Neural progenitor cell (in vitro differentiated cells): ENCODE data around the gene ITGA6. TPM values are rescaled to one million over a fixed set of nuclear protein-coding genes. Genes with fewer than 3 reads are reported as not detected.

Source experiments
- DNase-seq: peaks from one replicate; pipeline ENCODE4 v3.0.0-alpha.2; 2016; ENCODE audit warnings: low spot score
- H2AFZ ChIP-seq: fragments of 200-600 bp; sonication (generic); replicated peaks from 2 replicates; pipeline ENCODE4 v1.6.1; 2016; ENCODE audit warnings: antibody characterized with exemption
- H3F3A ChIP-seq: fragments of 200-600 bp; sonication (generic); 2 replicates; pipeline ENCODE4 v1.6.1; 2016; ENCODE audit warnings: antibody characterized with exemption, low read depth
- H3K27ac ChIP-seq: fragments of 200-600 bp; sonication (generic); 2 replicates; pipeline ENCODE4 v1.5.1; 2016; ENCODE audit warnings: mild to moderate bottlenecking
- H3K27me3 ChIP-seq: fragments of 200-600 bp; sonication (generic); 2 replicates; pipeline ENCODE4 v1.6.1; 2016; ENCODE audit warnings: mild to moderate bottlenecking, moderate library complexity
- H3K36me3 ChIP-seq: fragments of 200-600 bp; sonication (generic); 2 replicates; pipeline ENCODE4 v1.5.1; 2016
- H3K4me1 ChIP-seq: fragments of 200-600 bp; sonication (generic); 2 replicates; pipeline ENCODE4 v1.6.1; 2016; ENCODE audit warnings: mixed run types
- H3K4me2 ChIP-seq: fragments of 200-600 bp; sonication (generic); 2 replicates; pipeline ENCODE4 v1.6.1; 2016
- H3K4me3 ChIP-seq: fragments of 200-600 bp; sonication (generic); 2 replicates; pipeline ENCODE4 v1.5.1; 2016
- H3K79me2 ChIP-seq: fragments of 200-600 bp; sonication (generic); 2 replicates; pipeline ENCODE4 v1.6.1; 2016; ENCODE audit warnings: low read depth
- H3K9ac ChIP-seq: fragments of 200-600 bp; sonication (generic); 2 replicates; pipeline ENCODE4 v1.6.1; 2016
- H3K9me3 ChIP-seq: fragments of 200-600 bp; sonication (generic); 2 replicates; pipeline ENCODE4 v1.5.1; 2016; ENCODE audit warnings: low read depth
- H4K20me1 ChIP-seq: fragments of 200-600 bp; sonication (generic); 2 replicates; pipeline ENCODE4 v1.6.1; 2016; ENCODE audit warnings: low read depth
- H3K27ac Mint-ChIP-seq: 3 replicates; pipeline ENCODE4 v1.8.0; 2021; ENCODE audit warnings: mixed read lengths
- H3K27me3 Mint-ChIP-seq: 2 replicates; pipeline ENCODE4 v1.8.0; 2022; ENCODE audit warnings: low read depth, mild to moderate bottlenecking, inconsistent platforms, moderate library complexity, mixed read lengths; ENCODE audit not compliant: insufficient read depth
- H3K36me3 Mint-ChIP-seq: 3 replicates; pipeline ENCODE4 v1.8.0; 2021; ENCODE audit warnings: mixed read lengths
- H3K4me1 Mint-ChIP-seq: 3 replicates; pipeline ENCODE4 v1.8.0; 2021; ENCODE audit warnings: mixed read lengths
- H3K4me3 Mint-ChIP-seq: 3 replicates; pipeline ENCODE4 v1.8.0; 2021; ENCODE audit warnings: mild to moderate bottlenecking, moderate library complexity, mixed read lengths
- H3K9me3 Mint-ChIP-seq: 3 replicates; pipeline ENCODE4 v1.8.0; 2020; ENCODE audit warnings: mixed read lengths
- EZH2 ChIP-seq: fragments of 200-600 bp; sonication (generic); IDR thresholded peaks from 2 replicates; pipeline ENCODE4 v1.6.1; 2017; ENCODE audit warnings: antibody characterized with exemption, mild to moderate bottlenecking, moderate library complexity
- EZH2phosphoT487 ChIP-seq: fragments of 200-600 bp; sonication (generic); IDR thresholded peaks from 2 replicates; pipeline ENCODE4 v1.6.1; 2017; ENCODE audit warnings: antibody characterized with exemption
- total RNA-seq: library from RNA; depleted of rRNA; stranded (reverse); fragments of >200 nt; gene quantifications from 2 replicates; pipeline ENCODE4 v1.2.3, GENCODE V29; 2015; ENCODE audit warnings: low replicate concordance
- TF ChIP-seq, protein P1 (sequence below): fragments of 200-600 bp; sonication (generic); IDR thresholded peaks from 2 replicates; pipeline ENCODE4 v1.5.1; 2017; ENCODE audit warnings: antibody characterized with exemption, mild to moderate bottlenecking

ITGA6 gene
- total RNA-seq, 1 donor from 2014 or later, result 161 TPM

DNA sequence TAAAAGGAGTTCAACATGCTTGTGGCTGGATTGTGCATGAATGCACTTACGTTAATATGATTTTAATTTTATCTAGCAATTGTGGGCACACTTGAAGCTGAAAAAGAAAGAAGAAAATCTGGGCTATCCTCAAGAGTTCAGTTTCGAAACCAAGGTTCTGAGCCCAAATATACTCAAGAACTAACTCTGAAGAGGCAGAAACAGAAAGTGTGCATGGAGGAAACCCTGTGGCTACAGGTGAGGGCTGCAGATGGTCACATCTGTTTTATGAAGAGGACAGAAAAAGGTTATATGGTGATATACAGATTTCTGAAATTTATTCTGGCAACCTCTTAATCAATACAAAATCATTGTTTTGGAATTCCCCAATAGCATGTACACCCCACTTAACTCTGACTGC is 57.3 kb downstream of the ITGA6 start:
- H2AFZ ChIP-seq, result no peak overlapping the region
- no peaks in the 10 kb centered on the region for H4K20me1 ChIP-seq
- H3K4me3 ChIP-seq, result no peak overlapping the region
- no peaks in the 10 kb centered on the region for H3K27me3 ChIP-seq
- no peaks in the 10 kb centered on the region for H3K9me3 ChIP-seq
- H3K79me2 ChIP-seq, result no peaks in the 10 kb centered on the region
- no peak overlapping the region for H3K27ac ChIP-seq
- peaks cover 11% of the 10 kb centered on the region for H3K36me3 ChIP-seq
- peaks cover 4% of the 10 kb centered on the region for H3K27me3 Mint-ChIP-seq
- H3K9ac ChIP-seq, result no peak overlapping the region
- H3K4me3 Mint-ChIP-seq, result no peak overlapping the region
- peaks cover 27% of the 10 kb centered on the region for H3K36me3 Mint-ChIP-seq
- H3F3A ChIP-seq, result no peaks in the 10 kb centered on the region
- TF ChIP-seq EZH2, result no peak
- TF ChIP-seq, protein P1, sequence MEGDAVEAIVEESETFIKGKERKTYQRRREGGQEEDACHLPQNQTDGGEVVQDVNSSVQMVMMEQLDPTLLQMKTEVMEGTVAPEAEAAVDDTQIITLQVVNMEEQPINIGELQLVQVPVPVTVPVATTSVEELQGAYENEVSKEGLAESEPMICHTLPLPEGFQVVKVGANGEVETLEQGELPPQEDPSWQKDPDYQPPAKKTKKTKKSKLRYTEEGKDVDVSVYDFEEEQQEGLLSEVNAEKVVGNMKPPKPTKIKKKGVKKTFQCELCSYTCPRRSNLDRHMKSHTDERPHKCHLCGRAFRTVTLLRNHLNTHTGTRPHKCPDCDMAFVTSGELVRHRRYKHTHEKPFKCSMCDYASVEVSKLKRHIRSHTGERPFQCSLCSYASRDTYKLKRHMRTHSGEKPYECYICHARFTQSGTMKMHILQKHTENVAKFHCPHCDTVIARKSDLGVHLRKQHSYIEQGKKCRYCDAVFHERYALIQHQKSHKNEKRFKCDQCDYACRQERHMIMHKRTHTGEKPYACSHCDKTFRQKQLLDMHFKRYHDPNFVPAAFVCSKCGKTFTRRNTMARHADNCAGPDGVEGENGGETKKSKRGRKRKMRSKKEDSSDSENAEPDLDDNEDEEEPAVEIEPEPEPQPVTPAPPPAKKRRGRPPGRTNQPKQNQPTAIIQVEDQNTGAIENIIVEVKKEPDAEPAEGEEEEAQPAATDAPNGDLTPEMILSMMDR, result no peak
- no peak for TF ChIP-seq EZH2phosphoT487
- H3K27ac Mint-ChIP-seq, result no peak overlapping the region
- H3K4me1 Mint-ChIP-seq, result peaks cover 35% of the 10 kb centered on the region
- DNase-seq, result no peak
- H3K4me2 ChIP-seq, result no peak overlapping the region
- no peaks in the 10 kb centered on the region for H3K9me3 Mint-ChIP-seq
- peaks cover 5% of the 10 kb centered on the region for H3K4me1 ChIP-seq

DNA sequence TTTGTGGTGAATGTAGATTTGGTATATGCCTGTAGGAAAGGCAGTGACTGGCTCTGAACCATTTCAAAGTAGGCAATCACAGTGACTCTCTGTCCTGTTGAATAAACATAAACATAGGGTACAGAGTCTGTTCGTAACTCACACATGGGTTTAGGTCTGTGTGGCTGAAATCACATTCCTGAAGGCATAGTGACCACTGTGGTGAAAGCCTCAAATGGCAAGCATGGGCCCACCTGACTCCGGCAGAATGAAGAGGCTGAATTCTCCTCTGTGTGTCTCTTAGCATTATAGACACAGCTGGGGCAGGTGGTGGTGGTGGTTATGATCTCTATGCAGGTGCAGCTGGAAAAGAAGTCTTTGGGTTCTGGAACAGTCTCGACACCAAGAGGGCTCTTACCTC is 61.2 kb downstream of the ITGA6 start:
- DNase-seq, result no peak
- peaks cover 35% of the 10 kb centered on the region for H3K36me3 Mint-ChIP-seq
- peaks cover 4% of the 10 kb centered on the region for H3K4me1 Mint-ChIP-seq
- Histone ChIP-seq H2AFZ (no peak overlapping the region), H3F3A (no peaks in the 10 kb centered on the region), H3K36me3 (peaks cover 20% of the 10 kb centered on the region), H3K27ac (no peak overlapping the region), H3K79me2 (no peaks in the 10 kb centered on the region), H3K4me2 (no peak overlapping the region), H3K9ac (no peak overlapping the region), H3K4me3 (no peak overlapping the region), H3K9me3 (no peaks in the 10 kb centered on the region), H3K4me1 (no peaks in the 10 kb centered on the region), H3K27me3 (no peaks in the 10 kb centered on the region), H4K20me1 (no peaks in the 10 kb centered on the region)
- H3K9me3 Mint-ChIP-seq, result no peaks in the 10 kb centered on the region
- H3K4me3 Mint-ChIP-seq, result no peak overlapping the region
- TF ChIP-seq EZH2 (no peak), EZH2phosphoT487 (no peak)
- TF ChIP-seq, protein P1, result no peak
- no peak overlapping the region for H3K27ac Mint-ChIP-seq
- peaks cover 2% of the 10 kb centered on the region for H3K27me3 Mint-ChIP-seq

DNA sequence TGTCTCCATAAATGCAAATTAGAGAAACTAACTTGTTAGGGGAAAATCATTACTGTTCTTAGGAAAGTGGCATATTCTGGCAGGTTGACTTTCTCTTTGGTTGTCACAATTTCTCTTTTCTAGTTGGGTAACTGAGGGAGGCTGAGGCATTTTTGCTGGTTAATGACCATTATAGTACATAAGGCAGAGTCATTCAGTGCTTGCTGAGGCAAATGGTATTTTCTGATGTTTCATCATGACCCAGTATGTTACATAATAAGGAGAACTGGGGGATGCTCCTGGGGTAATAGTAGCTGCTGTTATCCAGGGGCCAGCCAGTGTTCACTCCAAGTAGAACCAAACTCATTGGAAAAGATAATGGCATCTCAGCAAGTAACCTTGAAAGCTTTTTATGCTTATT is 62.3 kb downstream of the ITGA6 start:
- H3K9ac ChIP-seq, result no peak overlapping the region
- TF ChIP-seq, protein P1, result no peak
- TF ChIP-seq EZH2 (no peak), EZH2phosphoT487 (no peak)
- Mint-ChIP-seq H3K4me1 (no peaks in the 10 kb centered on the region), H3K27ac (no peak overlapping the region), H3K4me3 (no peak overlapping the region), H3K27me3 (peaks cover 2% of the 10 kb centered on the region), H3K36me3 (peaks cover 37% of the 10 kb centered on the region), H3K9me3 (no peaks in the 10 kb centered on the region)
- no peaks in the 10 kb centered on the region for H4K20me1 ChIP-seq
- no peaks in the 10 kb centered on the region for H3K79me2 ChIP-seq
- H3K4me2 ChIP-seq, result no peak overlapping the region
- H3K4me3 ChIP-seq, result no peak overlapping the region
- H3K9me3 ChIP-seq, result no peaks in the 10 kb centered on the region
- peaks cover 20% of the 10 kb centered on the region for H3K36me3 ChIP-seq
- H2AFZ ChIP-seq, result no peak overlapping the region
- H3K27me3 ChIP-seq, result no peaks in the 10 kb centered on the region
- no peak overlapping the region for H3K27ac ChIP-seq
- DNase-seq, result no peak
- no peaks in the 10 kb centered on the region for H3F3A ChIP-seq
- H3K4me1 ChIP-seq, result no peaks in the 10 kb centered on the region

DNA sequence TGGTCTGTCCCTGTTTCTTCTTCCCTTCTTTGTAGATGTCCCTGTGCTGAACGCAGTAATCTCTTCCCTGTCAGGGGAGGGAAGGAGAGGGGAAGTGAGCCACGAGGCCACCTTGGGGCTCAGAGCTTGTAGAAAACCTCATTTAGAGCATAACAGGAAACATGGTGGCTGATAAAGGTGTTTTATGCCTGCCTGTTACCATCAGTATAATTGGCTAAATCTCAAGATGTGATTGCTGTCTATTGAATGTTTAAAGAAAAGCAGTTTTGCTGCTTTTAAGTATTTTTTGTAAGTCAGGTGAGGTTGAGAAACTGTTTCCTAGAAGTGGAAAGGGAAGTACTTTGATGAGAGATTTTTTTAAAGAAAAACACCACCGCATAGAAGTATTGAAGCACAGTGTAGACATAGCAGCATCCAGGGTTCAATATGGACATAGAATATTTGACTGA is 68.8 kb downstream of the ITGA6 start:
- H3K36me3 Mint-ChIP-seq, result peaks cover 46% of the 10 kb centered on the region
- Histone ChIP-seq H3K4me2 (no peak overlapping the region), H3K27ac (no peak overlapping the region), H3K27me3 (no peaks in the 10 kb centered on the region), H3K9ac (no peak overlapping the region), H2AFZ (no peak overlapping the region), H3K36me3 (peaks cover 15% of the 10 kb centered on the region), H3F3A (no peaks in the 10 kb centered on the region), H3K4me3 (no peak overlapping the region), H3K79me2 (no peaks in the 10 kb centered on the region), H3K4me1 (no peaks in the 10 kb centered on the region), H4K20me1 (no peaks in the 10 kb centered on the region), H3K9me3 (no peaks in the 10 kb centered on the region)
- DNase-seq, result no peak
- no peaks in the 10 kb centered on the region for H3K9me3 Mint-ChIP-seq
- H3K4me3 Mint-ChIP-seq, result no peak overlapping the region
- H3K4me1 Mint-ChIP-seq, result no peaks in the 10 kb centered on the region
- H3K27ac Mint-ChIP-seq, result no peak overlapping the region
- no peak for TF ChIP-seq EZH2phosphoT487
- TF ChIP-seq EZH2, result no peak
- TF ChIP-seq, protein P1, result no peak
- H3K27me3 Mint-ChIP-seq, result no peaks in the 10 kb centered on the region
